ENCODE measurements around the gene GRAMD1B. TPM values are rescaled to one million over a fixed set of nuclear protein-coding genes. Genes with fewer than 3 reads are reported as not detected.

Gene GRAMD1B
- total and polyA plus RNA-seq, 2 donors (not counting 1 experiment from before 2014, with no cell fraction given) = 0.58 to 11.6 TPM

DNA sequence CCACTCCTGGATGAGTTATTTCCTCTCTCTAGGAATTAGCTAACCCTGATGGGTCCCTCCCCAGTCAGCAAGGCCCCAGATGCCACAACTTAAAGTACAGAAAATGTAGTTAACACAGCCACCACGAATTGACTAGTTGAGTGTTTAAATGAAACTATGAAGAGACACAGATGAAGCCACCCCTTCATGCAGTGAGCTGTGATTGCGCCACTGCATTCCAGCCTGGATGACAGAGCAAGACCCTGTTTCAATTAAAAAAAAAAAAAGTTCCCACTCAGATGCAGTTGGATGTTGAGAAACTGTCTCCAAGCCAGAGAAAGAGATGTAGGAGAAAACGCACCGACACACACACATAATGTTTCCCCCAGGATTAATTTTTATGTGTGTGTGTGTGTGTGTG is 171.1 kb downstream of the GRAMD1B start:
- POLR2A ChIA-PET = no interaction called here
- Histone ChIP-seq H3K9me3 (ENCODE audit: control extremely low read depth in 1 of 3, control insufficient read depth in 2 of 3, insufficient read depth in 1 of 3, low read length in 2 of 3) (no peaks in the 10 kb centered on the region), H3K9ac (ENCODE audit: low read length) (no peak overlapping the region), H3K4me3 (ENCODE audit: control extremely low read depth in 1 of 5, extremely low read depth in 1 of 5, insufficient read depth in 1 of 5, low read depth in 2 of 5, low read length in 4 of 5) (no peak overlapping the region), H3K27ac (ENCODE audit: low read length in 2 of 2) (no peak overlapping the region), H2AFZ (ENCODE audit: insufficient read depth, low read depth, low read length, poor library complexity, severe bottlenecking) (no peak overlapping the region), H4K20me1 (ENCODE audit: control insufficient read depth, insufficient read depth, low read length, poor library complexity, severe bottlenecking) (no peaks in the 10 kb centered on the region), H3K36me3 (replicated peaks in 1 of 2; ENCODE audit: control extremely low read depth in 1 of 2, control insufficient read depth in 1 of 2, extremely low read depth in 1 of 2, insufficient read depth in 2 of 2, low read length in 1 of 2) (no peaks in the 10 kb centered on the region), H3K4me1 (ENCODE audit: control insufficient read depth in 2 of 2, insufficient read depth in 2 of 2, low read length in 2 of 2) (no peaks in the 10 kb centered on the region), H3K79me2 (ENCODE audit: control insufficient read depth, insufficient read depth, low read length) (no peaks in the 10 kb centered on the region), H3K4me2 (replicated peaks; ENCODE audit: low read depth, low read length, poor library complexity, severe bottlenecking) (no peak overlapping the region), H3K27me3 (replicated peaks in 1 of 4; ENCODE audit: control extremely low read depth in 1 of 4, control insufficient read depth in 3 of 4, insufficient read depth in 4 of 4, low read length in 3 of 4) (no peaks in the 10 kb centered on the region)
- no peak for DNase-seq
- Mint-ChIP-seq H3K27ac (no peak overlapping the region), H3K4me1 (no peaks in the 10 kb centered on the region), H3K4me3 (no peak overlapping the region), H3K27me3 (no peaks in the 10 kb centered on the region), H3K9me3 (ENCODE audit: insufficient read depth) (no peaks in the 10 kb centered on the region)
- intact Hi-C loops (cut with micrococcal nuclease) = no loop called here
- CTCF ChIA-PET = no interaction called here
- TF ChIP-seq, protein P1, sequence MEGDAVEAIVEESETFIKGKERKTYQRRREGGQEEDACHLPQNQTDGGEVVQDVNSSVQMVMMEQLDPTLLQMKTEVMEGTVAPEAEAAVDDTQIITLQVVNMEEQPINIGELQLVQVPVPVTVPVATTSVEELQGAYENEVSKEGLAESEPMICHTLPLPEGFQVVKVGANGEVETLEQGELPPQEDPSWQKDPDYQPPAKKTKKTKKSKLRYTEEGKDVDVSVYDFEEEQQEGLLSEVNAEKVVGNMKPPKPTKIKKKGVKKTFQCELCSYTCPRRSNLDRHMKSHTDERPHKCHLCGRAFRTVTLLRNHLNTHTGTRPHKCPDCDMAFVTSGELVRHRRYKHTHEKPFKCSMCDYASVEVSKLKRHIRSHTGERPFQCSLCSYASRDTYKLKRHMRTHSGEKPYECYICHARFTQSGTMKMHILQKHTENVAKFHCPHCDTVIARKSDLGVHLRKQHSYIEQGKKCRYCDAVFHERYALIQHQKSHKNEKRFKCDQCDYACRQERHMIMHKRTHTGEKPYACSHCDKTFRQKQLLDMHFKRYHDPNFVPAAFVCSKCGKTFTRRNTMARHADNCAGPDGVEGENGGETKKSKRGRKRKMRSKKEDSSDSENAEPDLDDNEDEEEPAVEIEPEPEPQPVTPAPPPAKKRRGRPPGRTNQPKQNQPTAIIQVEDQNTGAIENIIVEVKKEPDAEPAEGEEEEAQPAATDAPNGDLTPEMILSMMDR (IDR thresholded peaks at IDR 0.05) = no peak
- TF ChIP-seq EZH2 (IDR thresholded peaks at IDR 0.05; ENCODE audit: borderline replicate concordance, insufficient read depth, low read depth, low read length, poor library complexity, severe bottlenecking) = no peak
- no peak for ATAC-seq (ENCODE audit: low read depth)
- no CpG with 5 or more reads among the region's 4 CpGs for WGBS (ENCODE audit: insufficient coverage)

DNA sequence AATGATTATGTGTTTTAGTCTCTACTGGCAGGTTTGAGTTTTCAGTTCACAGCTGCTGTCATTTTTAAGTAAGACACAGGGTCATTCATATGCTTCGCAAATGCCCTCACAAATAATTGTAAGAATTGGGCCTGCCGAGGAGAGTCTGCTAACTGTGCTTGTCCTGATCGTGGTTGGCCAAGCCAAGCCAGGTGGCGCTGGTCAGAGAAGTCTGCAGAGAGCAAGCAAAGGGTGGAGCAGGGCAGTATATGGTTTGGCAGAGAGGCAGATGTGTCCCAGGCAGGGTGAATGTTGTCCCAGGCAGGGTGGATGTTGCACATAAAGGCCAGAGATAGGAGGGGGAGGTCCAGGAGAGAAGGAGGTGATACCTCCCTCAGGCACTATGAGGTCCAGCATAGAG is 171.7 kb downstream of the GRAMD1B start:
- ATAC-seq (ENCODE audit: low read depth) = no peak
- no peak overlapping the region for H3K27ac ChIP-seq (ENCODE audit: low read length in 2 of 2)
- no peak for TF ChIP-seq EZH2 (IDR thresholded peaks at IDR 0.05; ENCODE audit: borderline replicate concordance, insufficient read depth, low read depth, low read length, poor library complexity, severe bottlenecking)
- TF ChIP-seq, protein P1 (IDR thresholded peaks at IDR 0.05) = no peak
- H2AFZ ChIP-seq (ENCODE audit: insufficient read depth, low read depth, low read length, poor library complexity, severe bottlenecking) = no peak overlapping the region
- CTCF ChIA-PET = no interaction called here
- Mint-ChIP-seq H3K4me1 (no peaks in the 10 kb centered on the region), H3K27ac (no peak overlapping the region), H3K27me3 (no peaks in the 10 kb centered on the region), H3K9me3 (ENCODE audit: insufficient read depth) (no peaks in the 10 kb centered on the region), H3K4me3 (no peak overlapping the region)
- DNase-seq = no peak
- 90% methylated on average over 4 of the region's 4 CpGs for WGBS (ENCODE audit: insufficient coverage)
- no peak overlapping the region for H3K9ac ChIP-seq (ENCODE audit: low read length)
- no peaks in the 10 kb centered on the region for H3K36me3 ChIP-seq (replicated peaks in 1 of 2; ENCODE audit: control extremely low read depth in 1 of 2, control insufficient read depth in 1 of 2, extremely low read depth in 1 of 2, insufficient read depth in 2 of 2, low read length in 1 of 2)
- H3K27me3 ChIP-seq (replicated peaks in 1 of 4; ENCODE audit: control extremely low read depth in 1 of 4, control insufficient read depth in 3 of 4, insufficient read depth in 4 of 4, low read length in 3 of 4) = no peaks in the 10 kb centered on the region
- H3K4me3 ChIP-seq (ENCODE audit: control extremely low read depth in 1 of 5, extremely low read depth in 1 of 5, insufficient read depth in 1 of 5, low read depth in 2 of 5, low read length in 4 of 5) = no peak overlapping the region
- POLR2A ChIA-PET = no interaction called here
- H3K4me2 ChIP-seq (replicated peaks; ENCODE audit: low read depth, low read length, poor library complexity, severe bottlenecking) = no peak overlapping the region
- no peaks in the 10 kb centered on the region for H3K9me3 ChIP-seq (ENCODE audit: control extremely low read depth in 1 of 3, control insufficient read depth in 2 of 3, insufficient read depth in 1 of 3, low read length in 2 of 3)
- H3K79me2 ChIP-seq (ENCODE audit: control insufficient read depth, insufficient read depth, low read length) = no peaks in the 10 kb centered on the region
- H4K20me1 ChIP-seq (ENCODE audit: control insufficient read depth, insufficient read depth, low read length, poor library complexity, severe bottlenecking) = no peaks in the 10 kb centered on the region
- intact Hi-C loops (cut with micrococcal nuclease) = no loop called here
- H3K4me1 ChIP-seq (ENCODE audit: control insufficient read depth in 2 of 2, insufficient read depth in 2 of 2, low read length in 2 of 2) = no peaks in the 10 kb centered on the region
